GM20000 (cell line): ENCODE data around the gene JPH3.

Experiments used
- DNase-seq: peaks from one replicate; pipeline ENCODE4 v3.0.0; 2012; ENCODE audit warnings: low spot score
- TF ChIP-seq, protein P1 (sequence below): IDR thresholded peaks from 2 replicates; pipeline ENCODE4 v1.5.1; 2012; ENCODE audit warnings: mild to moderate bottlenecking, control low read depth; ENCODE audit errors: extremely low read depth, missing control alignments

JPH3 gene

DNA sequence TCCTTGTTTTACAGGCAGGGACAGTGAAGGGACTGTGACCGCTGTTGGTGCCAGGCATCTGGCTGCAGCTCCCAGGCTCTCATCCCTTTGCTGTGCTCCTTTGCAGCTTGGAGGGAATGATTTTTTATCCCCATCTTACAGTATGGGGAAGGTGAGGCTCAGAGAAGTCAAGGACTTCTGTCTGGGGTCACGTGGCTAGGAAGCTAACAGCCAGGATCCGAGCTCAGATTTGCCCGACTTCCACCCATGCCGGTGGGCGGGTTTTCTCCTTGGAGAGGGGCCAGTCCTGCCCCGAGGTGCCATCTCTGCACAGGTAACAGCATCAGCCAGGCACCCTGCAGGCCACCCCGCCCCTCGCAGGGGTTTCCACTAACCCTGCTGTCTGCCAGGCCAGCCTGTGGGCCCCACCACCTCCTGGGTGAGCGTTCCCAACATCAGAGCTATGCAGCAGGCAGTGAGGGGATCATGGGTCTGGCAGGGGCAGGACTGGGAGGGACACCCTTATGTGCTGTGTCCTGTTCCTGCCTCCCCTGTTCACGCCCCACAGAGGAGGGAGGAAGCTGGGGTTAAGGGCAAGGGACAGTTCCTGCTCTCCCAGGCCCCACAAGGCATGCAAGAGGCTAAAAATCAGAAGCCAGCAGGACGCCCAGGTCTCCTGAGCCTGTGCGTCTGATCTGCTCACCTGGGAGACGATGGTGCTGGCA lies 25.4 kb downstream of the JPH3 start:
- DNase-seq, result no peak
- TF ChIP-seq, protein P1, sequence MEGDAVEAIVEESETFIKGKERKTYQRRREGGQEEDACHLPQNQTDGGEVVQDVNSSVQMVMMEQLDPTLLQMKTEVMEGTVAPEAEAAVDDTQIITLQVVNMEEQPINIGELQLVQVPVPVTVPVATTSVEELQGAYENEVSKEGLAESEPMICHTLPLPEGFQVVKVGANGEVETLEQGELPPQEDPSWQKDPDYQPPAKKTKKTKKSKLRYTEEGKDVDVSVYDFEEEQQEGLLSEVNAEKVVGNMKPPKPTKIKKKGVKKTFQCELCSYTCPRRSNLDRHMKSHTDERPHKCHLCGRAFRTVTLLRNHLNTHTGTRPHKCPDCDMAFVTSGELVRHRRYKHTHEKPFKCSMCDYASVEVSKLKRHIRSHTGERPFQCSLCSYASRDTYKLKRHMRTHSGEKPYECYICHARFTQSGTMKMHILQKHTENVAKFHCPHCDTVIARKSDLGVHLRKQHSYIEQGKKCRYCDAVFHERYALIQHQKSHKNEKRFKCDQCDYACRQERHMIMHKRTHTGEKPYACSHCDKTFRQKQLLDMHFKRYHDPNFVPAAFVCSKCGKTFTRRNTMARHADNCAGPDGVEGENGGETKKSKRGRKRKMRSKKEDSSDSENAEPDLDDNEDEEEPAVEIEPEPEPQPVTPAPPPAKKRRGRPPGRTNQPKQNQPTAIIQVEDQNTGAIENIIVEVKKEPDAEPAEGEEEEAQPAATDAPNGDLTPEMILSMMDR, result no peak

DNA sequence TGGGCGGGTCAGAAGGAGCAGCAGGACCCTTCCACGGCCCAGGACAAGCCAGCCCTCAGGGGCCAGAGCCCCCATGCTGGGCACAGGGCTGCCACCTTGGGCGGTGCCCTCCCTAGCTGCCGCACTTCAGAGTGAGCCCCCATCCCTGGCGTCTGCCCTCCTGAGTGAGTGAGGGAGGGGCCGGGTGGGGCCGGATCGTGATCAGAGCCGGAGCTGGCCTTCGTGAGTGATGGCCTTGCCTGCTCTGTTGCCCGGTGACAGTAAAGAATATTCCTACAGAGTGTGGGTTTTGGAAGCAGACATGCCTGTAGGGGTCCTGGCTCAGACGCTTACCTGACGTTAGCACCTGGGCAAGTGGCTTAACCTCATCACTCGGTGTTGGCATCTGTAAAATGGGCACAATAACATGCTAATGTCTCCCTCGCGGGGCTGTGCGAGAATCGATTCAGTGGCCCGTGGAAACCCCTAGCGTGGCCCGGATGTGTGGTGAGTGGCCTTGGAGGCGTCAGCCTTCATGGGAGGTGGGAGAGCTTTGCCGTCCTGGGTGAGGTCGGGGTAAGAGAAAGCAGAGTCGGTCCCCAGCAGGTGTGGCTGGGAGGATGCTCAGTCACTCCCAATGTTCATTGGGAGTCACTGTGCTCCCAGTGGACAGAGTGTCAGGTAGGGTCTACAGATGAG lies 26.1 kb downstream of the JPH3 start:
- no peak for DNase-seq
- TF ChIP-seq, protein P1, result no peak

DNA sequence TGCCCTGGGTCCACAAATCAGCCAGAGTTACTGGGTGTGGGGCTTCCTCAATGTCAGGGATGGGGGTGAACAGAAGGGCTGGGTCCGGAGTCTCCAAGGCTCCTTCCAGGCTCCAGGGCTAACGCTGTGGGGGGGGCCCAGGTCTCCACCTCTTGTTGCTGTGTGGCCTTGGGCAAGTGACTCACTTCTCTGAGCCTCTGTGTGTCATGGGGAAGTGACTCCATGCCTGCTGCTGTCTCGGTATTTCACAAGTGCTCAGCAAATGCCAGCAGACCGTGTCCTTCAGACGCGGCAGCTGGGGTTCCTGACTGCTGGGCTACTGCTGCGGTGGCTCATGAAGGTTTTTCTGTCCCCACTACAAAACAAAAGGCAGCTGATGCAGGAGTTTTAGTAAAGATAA lies 26.6 kb downstream of the JPH3 start:
- DNase-seq, result no peak
- TF ChIP-seq, protein P1, result no peak

DNA sequence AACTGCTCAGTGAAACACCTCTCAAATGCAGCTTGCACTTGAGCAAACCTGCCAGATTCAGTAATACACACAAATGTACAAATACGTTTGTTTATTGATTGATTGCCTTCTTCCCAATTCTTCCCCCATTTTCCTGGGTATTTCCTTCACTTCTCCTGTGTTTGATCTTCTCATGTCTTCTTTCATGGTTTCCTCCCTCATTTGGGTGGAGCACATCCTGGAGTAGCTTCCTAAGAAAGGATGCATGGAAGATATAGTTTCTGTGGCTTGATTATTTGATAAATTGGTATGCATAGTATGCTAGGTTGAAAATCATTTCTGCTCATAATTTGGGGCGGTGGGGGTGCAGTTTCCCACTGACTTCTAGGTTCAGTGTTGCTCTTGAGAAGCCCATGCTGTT lies 28.8 kb downstream of the JPH3 start:
- no peak for DNase-seq
- TF ChIP-seq, protein P1, result no peak

DNA sequence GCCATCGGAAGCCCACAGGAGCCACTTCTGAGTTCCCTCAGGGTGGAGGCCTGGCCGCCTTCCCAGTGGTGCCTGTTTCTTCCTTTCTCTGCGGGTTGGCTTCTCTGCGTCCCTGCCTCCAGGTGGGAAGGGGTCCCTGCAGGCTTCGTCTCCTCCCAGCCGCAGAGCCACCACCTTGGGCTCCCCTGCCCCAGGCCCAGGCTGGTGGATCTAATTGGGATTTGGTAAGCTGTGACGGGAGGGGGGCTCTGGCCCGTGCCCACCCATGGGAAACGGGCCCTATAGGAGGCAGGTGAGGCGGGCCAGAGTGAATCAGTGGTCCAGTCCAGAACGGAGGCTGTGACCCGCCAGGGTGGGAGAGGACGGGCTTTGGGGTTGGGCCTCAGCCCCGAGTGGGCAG lies 32.1 kb downstream of the JPH3 start:
- TF ChIP-seq, protein P1, result no peak
- DNase-seq, result no peak

DNA sequence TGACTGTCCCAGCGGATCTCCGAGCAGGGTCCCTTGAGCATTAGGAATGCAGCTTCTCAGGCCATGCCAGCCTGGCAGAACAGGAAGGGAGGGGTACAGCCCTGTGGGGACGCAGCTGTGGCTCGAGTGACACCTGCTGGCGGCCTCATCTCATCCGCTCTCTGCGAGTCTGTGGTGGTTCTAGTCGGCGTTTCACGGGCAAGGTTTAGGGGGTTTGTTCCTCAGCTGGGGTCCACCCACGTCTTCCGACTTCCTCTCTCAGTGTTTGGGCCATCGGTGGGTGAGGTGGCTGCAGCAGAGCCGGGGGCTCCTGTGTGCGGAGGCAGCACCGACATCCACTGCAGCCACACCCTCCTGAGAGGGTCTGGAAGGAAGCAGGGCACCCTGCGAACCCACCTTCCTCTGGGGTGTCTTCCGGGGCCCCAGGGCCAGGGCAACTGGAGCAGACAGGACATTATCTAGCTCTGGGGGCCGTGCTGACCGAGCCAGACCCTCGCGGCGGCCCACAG lies 33.3 kb downstream of the JPH3 start:
- peak; percentile 84 for DNase-seq

More for the DNA sequence above, 33.3 kb downstream of the JPH3 start:
- TF ChIP-seq, protein P1, result peak; percentile 78
